IMR-90 (cell line): ENCODE measurements around the gene MMS19. TPM values are rescaled to one million over a fixed set of nuclear protein-coding genes. Genes with fewer than 3 reads are reported as not detected.

Experiments used
- ATAC-seq: fragments of 200-7000 bp; cut with Tn5 transposase; 2 replicates; pipeline ENCODE4 v1.9.1; 2020; ENCODE audit warnings: low read depth, mild to moderate bottlenecking, moderate library complexity
- BruUV-seq: library from RNA; stranded (reverse); fragments of 400-500 nt; replicated peaks from 2 replicates; lab custom pipeline; 2021; lab: Mats Ljungman, UMichigan
- CTCF ChIA-PET: fragments of 300-600 bp; formaldehyde crosslinking; extraction: SDS; loops from one replicate; lab custom pipeline; 2021; ENCODE audit warnings: antibody characterized with exemption; lab: Yijun Ruan, JAX
- POLR2A ChIA-PET: fragments of 300-600 bp; sonication (Branson Sonifier 250); formaldehyde crosslinking; loops from one replicate; lab custom pipeline; 2022; ENCODE audit warnings: antibody characterized with exemption; ENCODE audit not compliant: unreplicated experiment; lab: Charles Lee
- DNase-seq: peaks from one replicate; pipeline ENCODE4 v3.0.0; 2013
- H2AFZ ChIP-seq: replicated peaks from 2 replicates; pipeline ENCODE3; 2013; ENCODE audit warnings: low read length, mild to moderate bottlenecking; ENCODE audit not compliant: poor library complexity
- H2AK5ac ChIP-seq: 2 replicates; pipeline ENCODE4 v1.6.1; 2013; ENCODE audit warnings: low read depth, low read length, inconsistent platforms
- H2AK9ac ChIP-seq: replicated peaks from 2 replicates; pipeline ENCODE3; 2013; ENCODE audit warnings: mild to moderate bottlenecking, low read depth, low read length, moderate library complexity; ENCODE audit not compliant: poor library complexity
- H2BK120ac ChIP-seq: 2 replicates; pipeline ENCODE4 v1.6.1; 2013; ENCODE audit warnings: low read depth, low read length, inconsistent platforms
- H2BK15ac ChIP-seq: 3 replicates; pipeline ENCODE4 v1.6.1; 2013; ENCODE audit warnings: low read depth, low read length, inconsistent platforms
- H2BK20ac ChIP-seq: 2 replicates; pipeline ENCODE4 v1.6.1; 2013; ENCODE audit warnings: low read depth, mild to moderate bottlenecking, inconsistent platforms, low read length, moderate library complexity
- H2BK5ac ChIP-seq: 2 replicates; pipeline ENCODE4 v1.6.1; 2013; ENCODE audit warnings: mild to moderate bottlenecking, low read depth, low read length, inconsistent platforms; ENCODE audit not compliant: poor library complexity, severe bottlenecking
- H3K14ac ChIP-seq: replicated peaks from 2 replicates; pipeline ENCODE4 v1.6.1; 2013; ENCODE audit warnings: low read depth, low read length, inconsistent platforms
- H3K18ac ChIP-seq: 2 replicates; pipeline ENCODE4 v1.6.1; 2013; ENCODE audit warnings: low read depth, low read length, control low read depth
- H3K23ac ChIP-seq: 2 replicates; pipeline ENCODE4 v1.6.1; 2013; ENCODE audit warnings: low read depth, low read length, inconsistent platforms
- H3K27ac ChIP-seq: 2 replicates; pipeline ENCODE4 v1.5.1; 2013; ENCODE audit warnings: mild to moderate bottlenecking, control low read depth, low read length; ENCODE audit not compliant: insufficient read depth
- H3K27me3 ChIP-seq: 2 replicates; pipeline ENCODE4 v1.6.1; 2013; ENCODE audit warnings: low read length; ENCODE audit not compliant: control insufficient read depth, insufficient read depth
- H3K36me3 ChIP-seq: 2 replicates; pipeline ENCODE4 v1.6.1; 2013; ENCODE audit warnings: low read length, mixed read lengths; ENCODE audit not compliant: control insufficient read depth, insufficient read depth
- H3K4ac ChIP-seq: 2 replicates; pipeline ENCODE4 v1.6.1; 2013; ENCODE audit warnings: low read depth, low read length, inconsistent platforms
- H3K4me1 ChIP-seq: 2 replicates; pipeline ENCODE4 v1.6.1; 2013; ENCODE audit warnings: low read length, mixed read lengths; ENCODE audit not compliant: control insufficient read depth, insufficient read depth
- H3K4me2 ChIP-seq: 2 replicates; pipeline ENCODE4 v1.6.1; 2013; ENCODE audit warnings: low read depth, mild to moderate bottlenecking, control low read depth, low read length, moderate library complexity
- H3K4me3 ChIP-seq: 2 replicates; pipeline ENCODE4 v1.5.1; 2013; ENCODE audit warnings: low read depth, mild to moderate bottlenecking, control low read depth, low read length, moderate library complexity; ENCODE audit not compliant: insufficient read depth
- H3K56ac ChIP-seq: 2 replicates; pipeline ENCODE4 v1.6.1; 2013; ENCODE audit warnings: low read length, inconsistent platforms; ENCODE audit not compliant: insufficient read depth; ENCODE audit errors: extremely low read depth
- H3K79me1 ChIP-seq, 2 experiments: 2 replicates each; pipeline ENCODE4 v1.6.1; 2013; ENCODE audit warnings: low read length in 2 of 2, inconsistent platforms in 1 of 2, low read depth in 1 of 2
- H3K9ac ChIP-seq: 2 replicates; pipeline ENCODE4 v1.6.1; 2013; ENCODE audit warnings: low read depth, low read length, control low read depth
- H3K9me1 ChIP-seq: 2 replicates; pipeline ENCODE4 v1.6.1; 2013; ENCODE audit warnings: low read length, inconsistent platforms; ENCODE audit not compliant: insufficient read depth
- H3K9me3 ChIP-seq: 2 replicates; pipeline ENCODE4 v1.6.1; 2013; ENCODE audit warnings: low read length; ENCODE audit not compliant: control insufficient read depth, insufficient read depth
- H4K20me1 ChIP-seq: 2 replicates; pipeline ENCODE4 v1.6.1; 2013; ENCODE audit warnings: low read length, inconsistent platforms; ENCODE audit not compliant: insufficient read depth
- H4K5ac ChIP-seq: 2 replicates; pipeline ENCODE4 v1.6.1; 2013; ENCODE audit warnings: mild to moderate bottlenecking, low read depth, low read length, control low read depth
- H4K8ac ChIP-seq, 2 experiments: 2 replicates each; pipeline ENCODE4 v1.6.1; 2013; ENCODE audit warnings: low read depth in 2 of 2, low read length in 2 of 2, control low read depth in 1 of 2, inconsistent platforms in 1 of 2
- H4K91ac ChIP-seq: 2 replicates; pipeline ENCODE4 v1.6.1; 2013; ENCODE audit warnings: low read depth, low read length, inconsistent platforms; ENCODE audit not compliant: insufficient read depth
- CEBPB ChIP-seq: IDR thresholded peaks from 2 replicates; pipeline ENCODE4 v1.6.1; 2012; ENCODE audit warnings: low read depth, low read length, improper control_type of control experiment
- MAFK ChIP-seq: IDR thresholded peaks from 2 replicates; pipeline ENCODE4 v1.6.1; 2012; ENCODE audit warnings: low read depth, low read length, improper control_type of control experiment
- NFE2L2 ChIP-seq: fragments of 150-350 bp; IDR thresholded peaks from 2 replicates; pipeline ENCODE4 v1.6.1; 2016; ENCODE audit warnings: low read depth, mild to moderate bottlenecking, low read length
- WGBS, 2 experiments: methylation state at CpG; one replicate each; pipeline versions ENCODE4 v1.1.5 to v1.1.7; 2013; ENCODE audit warnings: missing lambda C conversion rate in 2 of 2; ENCODE audit not compliant: insufficient read length in 1 of 2; ENCODE audit errors: extremely low coverage in 2 of 2; 5-methylcytosine and 5-hydroxymethylcytosine counted together
- dilution Hi-C: fragments of 300-500 bp; cut with HindIII; formaldehyde crosslinking; loops from one replicate; pipeline ENCODE4 v1.14.3; 2018; ENCODE audit warnings: low sequenced_read_pairs; ENCODE audit not compliant: unreplicated experiment
- in situ Hi-C: fragments of 300-500 bp; cut with MboI; formaldehyde crosslinking; loops from 3 replicates; pipeline ENCODE4 v1.14.3; 2019; ENCODE audit warnings: low sequenced_read_pairs, inconsistent platforms, mixed read lengths
- intact Hi-C: fragments of 100-400 bp; cut with micrococcal nuclease; formaldehyde crosslinking; loops from 2 replicates; pipeline ENCODE4 v1.10.0; 2022
- polyA plus RNA-seq, 3 experiments: library from polyadenylated mRNA; depleted of rRNA; stranded (reverse); fragments of >200 nt; gene quantifications; 2 replicates each; pipeline ENCODE4 v1.2.3, GENCODE V29; 2012; ENCODE audit warnings: low replicate concordance in 1 of 3
- total RNA-seq: library from RNA; depleted of rRNA; stranded (reverse); fragments of >200 nt; gene quantifications from 2 replicates; pipeline ENCODE4 v1.2.3, GENCODE V29; 2012

The MMS19 gene
- total and polyA plus RNA-seq, 2 of the 4 experiments (the other 2 are of a cell fraction): 70.1 to 72.7 TPM

- H3K4me3 ChIP-seq: no peak overlapping the region
- POLR2A ChIA-PET: no interaction called here
- H3K56ac ChIP-seq: no peak overlapping the region
- no peak overlapping the region for H2BK120ac ChIP-seq
- no peak overlapping the region for H3K18ac ChIP-seq
- H3K79me1 ChIP-seq: peaks cover 35 to 80% of the 10 kb centered on the region in 2 experiments
- no peak overlapping the region for H2AK9ac ChIP-seq
- H3K27me3 ChIP-seq: no peaks in the 10 kb centered on the region
- H4K5ac ChIP-seq: no peak overlapping the region
- no peak overlapping the region for H2BK5ac ChIP-seq
- no peak overlapping the region for H4K8ac ChIP-seq
- H3K14ac ChIP-seq: no peak overlapping the region; the same call in 1 of the 2 replicates
- H4K20me1 ChIP-seq: peaks cover 82% of the 10 kb centered on the region
- intact Hi-C loops (no loop called here), in situ Hi-C loops (no loop called here), dilution Hi-C loops (no loop called here)
- no TSS peak for BruUV-seq
- H2BK15ac ChIP-seq: no peak overlapping the region
- H3K4me2 ChIP-seq: no peak overlapping the region
- no peak overlapping the region for H2BK20ac ChIP-seq
- H3K36me3 ChIP-seq: no peaks in the 10 kb centered on the region
- DNase-seq (peak; percentile 27), ATAC-seq (peak; percentile 27)
- H3K27ac ChIP-seq: no peak overlapping the region
- no peaks in the 10 kb centered on the region for H3K9me3 ChIP-seq
- H3K4ac ChIP-seq: no peak overlapping the region
- H3K4me1 ChIP-seq: peaks cover 9% of the 10 kb centered on the region
- H3K23ac ChIP-seq: peak overlapping the region; percentile 16; the same call in 1 of the 2 replicates
- WGBS, 2 experiments: 27% methylated on average over 6 of the region's 10 CpGs; no CpG with 5 or more reads in 1 of the 2 experiments
- CTCF ChIA-PET: no interaction called here
- TF ChIP-seq NFE2L2 (no peak), MAFK (no peak), CEBPB (peak; percentile 56; the same call in 1 of the 2 replicates)
- H2AK5ac ChIP-seq: no peak overlapping the region
- H2AFZ ChIP-seq: no peak overlapping the region
- H3K9me1 ChIP-seq: peaks cover 16% of the 10 kb centered on the region; the same call in 1 of the 2 replicates
- no peak overlapping the region for H4K91ac ChIP-seq
- no peak overlapping the region for H3K9ac ChIP-seq
Observed at GRCh38 chr10:97518301-97519043, 20.2 kb upstream of the MMS19 start.
